Tibial nerve (tissue), 4 donors: ENCODE data around the gene SNX25. TPM values are rescaled to one million over a fixed set of nuclear protein-coding genes. Genes with fewer than 3 reads are reported as not detected.

Experiments
- DNase-seq, 2 donors: peaks; one replicate each; pipeline ENCODE4 v3.0.0-alpha.2; 2019; ENCODE audit warnings: low spot score in 2 of 2
- H3K27ac ChIP-seq, 4 donors: fragments of 200-600 bp; sonication (generic) in 3 of 4; one replicate each; pipeline ENCODE4 v1.5.1; 2017 to 2019; ENCODE audit warnings: mild to moderate bottlenecking in 1 of 4
- H3K27me3 ChIP-seq, 2 donors: fragments of 200-600 bp; sonication (generic) in 1 of 2; one replicate each; pipeline versions ENCODE4 v1.5.1 to v1.6.0; 2017 to 2019
- H3K36me3 ChIP-seq, 3 donors: fragments of 200-600 bp; sonication (generic); one replicate each; pipeline ENCODE4 v1.5.1; 2018 to 2019
- H3K4me1 ChIP-seq, 4 donors: fragments of 200-600 bp; sonication (generic) in 3 of 4; one replicate each; pipeline ENCODE4 v1.5.1; 2017 to 2019
- H3K4me3 ChIP-seq, 4 donors: fragments of 200-600 bp; sonication (generic) in 3 of 4; one replicate each; pipeline ENCODE4 v1.5.1; 2017 to 2019; ENCODE audit warnings: mild to moderate bottlenecking in 1 of 4, moderate library complexity in 1 of 4
- H3K9me3 ChIP-seq, 4 donors: fragments of 200-600 bp; sonication (generic) in 3 of 4; one replicate each; pipeline ENCODE4 v1.5.1; 2017 to 2019
- CTCF ChIP-seq, 5 experiments: fragments of 200-600 bp in 3 of 5; fragments of 450-650 bp in 2 of 5; sonication (generic) in 3 of 5; IDR thresholded peaks; one replicate each; pipeline ENCODE4 v1.5.1; 2016 to 2019; ENCODE audit warnings: antibody characterized with exemption in 5 of 5, mild to moderate bottlenecking in 3 of 5, moderate library complexity in 2 of 5
- EP300 ChIP-seq, 2 donors: sonication (generic); formaldehyde crosslinking; IDR thresholded peaks; one replicate each; pipeline ENCODE4 v1.6.1; 2017; ENCODE audit warnings: antibody characterized with exemption in 2 of 2, mild to moderate bottlenecking in 1 of 2
- POLR2A ChIP-seq, 2 donors: fragments of 450-650 bp; IDR thresholded peaks; one replicate each; pipeline ENCODE4 v1.6.1; 2017; ENCODE audit warnings: antibody characterized with exemption in 2 of 2, mild to moderate bottlenecking in 2 of 2, moderate library complexity in 2 of 2
- WGBS, 2 donors: methylation state at CpG; one replicate each; pipeline ENCODE4 v1.1.5; 2018; 5-methylcytosine and 5-hydroxymethylcytosine counted together
- total RNA-seq, 4 donors: library from RNA; depleted of rRNA; stranded (reverse); fragments of >200 nt; gene quantifications; one replicate each; pipeline ENCODE4 v1.1.0, GENCODE V29; 2016

SNX25 gene
- total RNA-seq, 4 donors from 2014 or later: 17.7 to 29.4 (median 23.5) TPM

- no peaks in the 10 kb centered on the region for H3K9me3 ChIP-seq
- H3K27ac ChIP-seq: no peak overlapping the region
- H3K4me1 ChIP-seq: no peaks in the 10 kb centered on the region
- H3K4me3 ChIP-seq: no peak overlapping the region
- no peaks in the 10 kb centered on the region for H3K27me3 ChIP-seq
- WGBS, 2 donors: 89 to 91% methylated on average over 12 of the region's 12 CpGs
- TF ChIP-seq CTCF (IDR thresholded peaks at IDR 0.05): no peak
- TF ChIP-seq EP300 (IDR thresholded peaks at IDR 0.05): no peak
- TF ChIP-seq POLR2A (IDR thresholded peaks at IDR 0.05): no peak
- no peak for DNase-seq
- peaks cover 0 to 31% (median 4%) of the 10 kb centered on the region in 3 donors for H3K36me3 ChIP-seq
Observed at GRCh38 chr4:185298728-185299430, 89.5 kb downstream of the SNX25 start.

DNA sequence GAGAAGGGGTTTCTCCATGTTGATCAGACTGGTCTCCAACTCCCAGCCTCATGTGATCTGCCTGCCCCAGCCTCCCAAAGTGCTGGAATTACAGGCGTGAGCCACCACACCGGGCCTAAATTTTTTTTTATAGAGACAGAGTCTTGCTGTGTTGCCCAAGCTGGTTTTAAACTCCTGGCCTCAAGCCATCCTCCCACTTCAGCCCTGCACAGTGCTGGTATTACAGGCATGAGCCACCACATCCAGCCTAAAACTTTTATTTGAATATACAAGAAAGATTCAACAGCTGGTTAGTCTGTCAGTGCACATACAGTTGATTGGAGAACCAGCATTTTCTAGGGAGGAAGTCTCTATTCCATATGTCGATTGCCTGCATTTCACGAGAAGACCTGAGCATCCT, 95.1 kb downstream of the SNX25 start:
- peaks cover 0 to 6% (median 0%) of the 10 kb centered on the region in 3 donors for H3K36me3 ChIP-seq
- H3K27ac ChIP-seq: peak overlapping the region in 2 of 4 donors; percentile 72 to 75
- H3K9me3 ChIP-seq: no peaks in the 10 kb centered on the region
- H3K4me1 ChIP-seq: peaks cover 0 to 18% (median 2%) of the 10 kb centered on the region in 4 donors
- no peak overlapping the region for H3K4me3 ChIP-seq
- TF ChIP-seq CTCF (IDR thresholded peaks at IDR 0.05) (no peak), EP300 (IDR thresholded peaks at IDR 0.05) (no peak), POLR2A (IDR thresholded peaks at IDR 0.05) (no peak)
- WGBS, 2 donors: 90 to 92% methylated on average over 4 of the region's 4 CpGs
- DNase-seq: no peak
- H3K27me3 ChIP-seq: no peaks in the 10 kb centered on the region

DNA sequence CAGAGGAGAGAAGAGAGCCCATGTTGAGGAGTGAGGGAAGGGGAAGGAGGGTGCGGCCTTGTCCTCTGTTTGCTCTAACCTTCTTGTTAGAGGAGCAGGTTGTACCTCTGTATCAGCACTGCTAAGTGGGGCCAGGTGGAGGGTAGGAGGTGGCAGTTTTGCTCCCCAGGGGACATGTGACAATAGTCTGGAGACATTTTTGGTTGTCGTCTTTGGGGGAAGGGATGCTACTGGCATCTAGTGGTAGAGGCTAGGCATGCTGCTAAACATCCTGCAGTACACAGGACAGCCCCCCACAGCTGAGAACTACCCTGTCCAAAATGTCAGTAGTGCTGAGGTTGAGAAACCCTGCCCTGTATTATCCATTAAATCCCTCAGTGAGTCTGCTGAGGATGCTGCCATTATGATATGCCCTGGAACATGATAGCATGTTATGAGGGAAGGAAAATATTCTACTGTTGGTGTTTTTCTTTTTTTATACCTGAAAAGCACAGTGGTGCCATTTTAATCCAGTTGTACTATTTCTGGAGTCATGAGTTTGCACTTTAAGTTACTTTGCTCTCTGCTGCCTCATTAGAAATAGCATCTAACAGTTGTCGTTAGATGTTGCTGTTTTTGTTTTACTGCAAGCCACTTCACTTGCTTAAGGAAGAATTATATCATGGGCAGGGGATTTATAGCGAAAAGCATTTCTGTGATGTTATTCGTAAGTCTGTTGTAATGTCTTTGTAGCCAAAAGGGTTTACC, 95.7 kb downstream of the SNX25 start:
- Histone ChIP-seq H3K27ac (peak overlapping the region in 2 of 4 donors; percentile 72 to 75), H3K27me3 (no peaks in the 10 kb centered on the region), H3K36me3 (peaks cover 0 to 7% (median 0%) of the 10 kb centered on the region in 3 donors), H3K4me1 (peaks cover 0 to 18% (median 2%) of the 10 kb centered on the region in 4 donors), H3K9me3 (no peaks in the 10 kb centered on the region), H3K4me3 (no peak overlapping the region)
- DNase-seq: no peak
- TF ChIP-seq POLR2A (IDR thresholded peaks at IDR 0.05) (no peak), CTCF (IDR thresholded peaks at IDR 0.05) (peak in 1 of 5 experiments; percentile 7)
- 61 to 72% methylated on average over 4 to 5 of the region's 5 CpGs for WGBS, 2 donors

DNA sequence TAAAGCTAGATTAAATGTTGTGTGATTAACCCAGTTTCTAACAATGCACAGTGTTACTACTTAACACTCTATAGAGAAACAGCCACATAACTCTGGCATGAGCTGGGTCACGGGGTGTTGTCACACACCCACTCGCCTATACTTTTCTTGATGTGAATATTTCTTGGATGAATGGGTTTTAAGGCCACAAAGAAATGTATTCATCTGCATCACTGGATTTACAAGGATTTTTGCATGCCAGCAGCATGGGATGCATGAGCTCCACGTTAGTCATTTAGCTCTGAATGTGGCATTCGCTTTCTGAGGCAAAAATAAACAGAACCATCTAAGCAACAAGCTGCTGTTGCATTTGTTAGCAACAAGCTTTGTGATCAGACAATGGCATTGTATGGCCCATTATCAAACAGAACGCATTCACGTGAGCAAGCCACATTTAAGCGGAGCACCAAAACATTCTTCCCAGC, 96.6 kb downstream of the SNX25 start:
- WGBS, 2 donors: 47 to 50% methylated on average over 7 of the region's 7 CpGs
- H3K4me3 ChIP-seq: no peak overlapping the region
- peaks cover 0 to 13% (median 0%) of the 10 kb centered on the region in 3 donors for H3K36me3 ChIP-seq
- no peak for DNase-seq
- H3K27ac ChIP-seq: peak overlapping the region in 3 of 4 donors; percentile 27 to 87 (median 72)
- no peaks in the 10 kb centered on the region for H3K9me3 ChIP-seq
- TF ChIP-seq CTCF (IDR thresholded peaks at IDR 0.05) (no peak), POLR2A (IDR thresholded peaks at IDR 0.05) (no peak), EP300 (IDR thresholded peaks at IDR 0.05) (peak in 1 of 2 donors; percentile 77)
- no peaks in the 10 kb centered on the region for H3K27me3 ChIP-seq
- peaks cover 0 to 18% (median 2%) of the 10 kb centered on the region in 4 donors for H3K4me1 ChIP-seq
